HG02798 (cell line): ENCODE data around the gene GRID2.
A peak's percentile ranks its signal among the peaks of the same experiment; 100 is the strongest.

ENCODE experiments used
- ATAC-seq: cut with Tn5 transposase; IDR thresholded peaks from one replicate; pipeline ENCODE4 v1.9.1; 2021; ENCODE audit warnings: mild to moderate bottlenecking; ENCODE audit not compliant: unreplicated experiment, poor library complexity

Gene GRID2

DNA sequence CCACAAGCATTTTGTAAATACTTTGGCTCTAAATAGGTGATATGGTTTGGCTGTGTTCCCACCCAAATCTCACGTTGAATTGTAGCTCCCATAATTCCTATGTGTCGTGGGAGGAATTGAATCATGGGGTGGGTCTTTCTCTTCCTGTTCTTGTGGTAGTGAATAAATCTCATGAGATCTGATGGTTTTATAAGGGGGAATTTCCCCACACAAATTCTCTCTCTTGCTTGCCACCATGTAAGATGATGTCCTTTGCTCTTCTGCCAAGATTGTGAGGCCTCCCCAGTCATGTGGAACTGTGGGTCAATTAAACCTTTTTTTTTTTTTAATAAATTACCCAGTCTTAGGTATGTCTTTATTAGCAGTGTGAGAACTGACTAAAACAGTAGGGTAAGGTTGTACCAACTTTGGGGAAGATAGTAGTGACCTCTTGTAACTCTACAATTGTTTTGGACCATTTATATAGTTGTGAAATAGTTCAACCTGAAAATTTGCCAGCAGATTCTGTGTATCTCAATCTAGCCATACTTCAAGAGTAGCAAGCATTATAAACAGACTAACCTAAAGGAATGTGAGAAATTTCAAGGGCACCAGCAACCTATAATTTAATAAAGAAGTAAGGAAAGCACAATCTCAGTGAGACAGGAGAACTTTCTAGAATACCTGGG is 727.8 kb downstream of the GRID2 start:
- ATAC-seq = no peak

DNA sequence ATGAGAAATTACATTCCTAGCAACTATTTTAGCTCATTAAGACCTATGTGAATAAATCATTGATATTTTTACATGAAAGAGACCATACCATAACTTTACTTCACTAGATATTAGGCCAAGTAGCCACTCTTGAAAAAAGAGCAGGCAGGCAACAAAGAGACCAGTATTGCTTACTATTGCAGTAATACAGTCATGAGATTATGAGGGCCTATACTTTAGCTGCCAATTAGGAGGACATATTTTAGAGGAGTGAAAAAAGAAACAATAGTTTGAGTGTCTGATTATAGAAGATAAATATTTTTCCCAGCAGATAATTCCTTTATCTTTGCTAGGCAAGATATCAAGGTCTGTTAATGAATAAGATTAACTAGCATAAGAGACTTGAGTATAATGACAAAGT is 739.0 kb downstream of the GRID2 start:
- no peak for ATAC-seq

DNA sequence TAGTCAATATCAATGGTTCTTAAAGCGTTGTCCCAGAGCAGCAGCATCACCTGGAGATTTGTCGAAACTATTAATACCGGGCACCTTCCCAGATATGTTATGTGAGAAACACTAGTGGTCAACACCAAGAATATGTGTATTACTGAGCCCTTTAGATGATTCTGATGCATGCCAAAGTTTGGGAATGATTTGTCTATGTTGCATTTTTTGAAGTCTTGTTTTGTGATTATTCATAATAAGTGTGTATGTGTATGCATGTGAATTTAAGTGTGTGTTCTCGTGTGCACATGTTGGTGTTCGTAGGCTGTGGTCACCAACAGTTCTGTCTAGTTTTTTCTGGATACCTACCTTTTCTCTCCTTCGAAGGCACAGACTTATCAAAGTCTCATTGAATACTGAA is 749.4 kb downstream of the GRID2 start:
- no peak for ATAC-seq

DNA sequence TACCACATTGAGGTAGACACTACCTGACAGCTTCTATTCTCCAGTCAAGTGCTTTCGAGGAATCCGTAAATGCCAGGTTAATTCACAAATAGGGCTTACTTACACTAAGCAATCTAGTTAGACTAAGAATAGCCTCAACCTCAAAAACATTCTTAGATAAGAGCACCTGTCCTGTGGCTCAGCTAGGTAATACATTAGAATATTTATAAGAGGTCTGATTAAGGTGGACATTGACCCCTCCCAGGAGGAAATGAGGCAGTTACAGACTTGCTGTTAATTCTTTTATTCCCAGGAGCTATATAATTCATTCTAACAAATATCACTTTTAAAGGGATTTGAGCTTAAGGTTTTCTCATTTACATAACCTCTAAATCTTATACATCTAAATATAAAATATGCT is 758.1 kb downstream of the GRID2 start:
- no peak for ATAC-seq

DNA sequence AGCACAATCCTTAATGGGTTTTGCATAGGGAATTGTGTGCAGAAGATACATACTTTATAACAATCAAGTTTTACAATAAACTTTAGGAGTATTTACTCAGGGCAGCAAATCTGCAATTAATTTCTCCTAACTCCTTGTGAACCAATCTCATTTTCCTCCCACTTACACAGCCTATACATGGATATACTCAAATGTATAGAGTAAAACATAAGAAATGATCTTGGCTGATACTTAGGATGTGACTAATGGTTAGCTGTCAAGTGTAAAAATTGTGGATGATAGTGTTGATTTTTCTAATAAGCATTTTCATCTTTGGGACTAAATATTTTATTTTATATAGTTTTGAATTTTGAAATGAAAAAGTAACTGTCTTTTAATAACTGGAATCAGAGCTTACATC is 759.6 kb downstream of the GRID2 start:
- no peak for ATAC-seq

DNA sequence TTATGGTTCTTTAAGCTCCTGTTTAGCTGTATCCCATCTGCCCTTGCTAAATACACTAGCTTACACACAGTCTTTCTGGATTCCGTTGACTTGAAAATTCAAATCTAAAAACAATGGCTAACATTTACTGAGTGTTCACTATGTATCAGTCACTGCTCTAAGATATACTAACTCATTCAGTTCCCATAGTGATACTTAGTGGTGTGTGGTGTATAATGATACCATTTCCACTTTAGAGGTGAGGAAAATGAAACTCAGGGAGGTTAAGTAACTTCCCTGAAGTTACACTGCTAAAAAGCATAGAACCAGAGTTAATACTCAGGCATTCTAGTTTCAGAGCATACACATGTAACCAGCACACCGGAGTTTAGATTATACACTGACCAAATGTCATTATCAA is 762.0 kb downstream of the GRID2 start:
- no peak for ATAC-seq

DNA sequence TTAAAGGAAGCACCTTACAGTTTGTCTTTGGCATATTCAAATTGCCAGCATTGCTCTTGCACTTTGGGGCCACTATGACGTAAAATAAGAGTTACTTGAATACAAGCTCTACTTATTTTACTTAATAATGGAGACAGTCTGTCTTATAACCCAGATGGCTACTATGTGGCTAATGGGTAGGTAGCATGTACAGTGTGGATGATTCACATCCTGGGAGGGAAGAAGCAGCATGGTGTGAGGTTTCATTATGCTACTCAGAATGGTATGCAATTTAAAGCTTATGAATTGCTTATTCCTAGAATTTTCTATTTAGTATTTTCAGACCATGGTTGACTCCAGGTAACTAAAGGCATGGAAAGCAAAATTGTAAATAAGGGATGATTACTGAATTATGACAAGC is 763.0 kb downstream of the GRID2 start:
- no peak for ATAC-seq

DNA sequence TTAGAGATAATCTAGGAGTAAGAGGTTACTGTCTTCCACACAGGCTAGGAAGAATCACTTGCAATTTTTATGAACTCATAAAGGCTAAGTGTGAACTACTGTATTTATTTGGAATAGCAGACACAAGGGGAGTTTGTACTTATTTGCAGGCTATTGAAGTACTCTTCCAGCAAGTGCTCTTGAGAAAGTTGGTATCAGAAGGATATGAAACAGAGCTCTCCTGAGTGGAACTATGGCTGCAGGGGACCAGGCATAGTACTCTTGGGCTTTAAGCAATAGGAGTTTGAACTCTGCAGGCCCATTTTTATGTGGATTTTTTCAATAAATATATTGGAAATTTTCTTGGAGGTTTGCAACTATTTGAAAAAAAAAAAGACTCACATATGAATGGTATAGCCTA is 768.5 kb downstream of the GRID2 start:
- no peak for ATAC-seq

DNA sequence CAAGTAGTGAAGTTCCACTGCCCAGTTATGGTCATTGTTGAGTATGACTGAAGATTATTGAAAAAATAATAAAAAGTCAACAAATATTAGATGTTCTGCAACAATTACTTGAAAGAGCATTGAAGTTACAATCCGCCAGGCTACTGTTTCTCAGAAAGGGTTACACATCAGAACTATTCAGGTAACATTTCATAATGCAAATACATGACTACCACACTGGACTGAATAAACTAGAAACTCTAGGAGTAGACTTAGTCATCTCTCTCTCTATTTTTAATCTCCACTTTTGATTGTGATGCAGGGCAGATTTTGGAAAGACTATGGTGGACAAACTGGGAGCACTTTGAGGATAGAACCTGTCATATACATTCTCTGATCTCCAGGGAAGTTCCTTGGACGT is 776.5 kb downstream of the GRID2 start:
- no peak for ATAC-seq

DNA sequence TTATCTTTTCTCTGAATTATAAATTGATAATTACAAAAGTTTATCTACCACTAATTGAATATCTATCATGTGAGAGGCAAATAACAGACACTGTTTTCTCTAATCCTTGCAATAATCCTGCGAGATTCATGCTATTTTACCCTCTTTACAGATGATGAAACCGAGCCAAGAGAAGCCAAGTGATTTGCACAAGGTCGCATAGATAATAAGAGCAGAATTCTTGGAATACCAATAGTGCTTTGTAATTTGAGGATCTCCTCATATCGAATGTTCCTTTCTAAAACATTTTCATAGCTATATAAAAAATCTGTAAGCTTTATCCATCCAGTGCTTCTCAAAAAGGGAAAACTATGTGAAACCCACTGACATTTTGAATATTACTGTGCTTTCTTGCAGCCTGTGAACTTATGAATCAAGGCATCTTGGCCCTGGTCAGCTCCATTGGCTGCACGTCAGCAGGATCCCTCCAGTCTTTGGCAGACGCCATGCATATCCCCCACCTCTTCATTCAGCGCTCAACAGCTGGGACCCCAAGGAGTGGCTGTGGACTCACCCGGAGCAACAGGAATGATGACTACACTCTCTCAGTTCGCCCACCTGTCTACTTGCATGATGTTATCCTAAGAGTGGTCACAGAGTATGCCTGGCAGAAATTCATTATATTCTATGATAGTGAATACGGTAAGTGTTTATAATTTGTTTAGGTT is 781.0 kb downstream of the GRID2 start:
- no peak for ATAC-seq

DNA sequence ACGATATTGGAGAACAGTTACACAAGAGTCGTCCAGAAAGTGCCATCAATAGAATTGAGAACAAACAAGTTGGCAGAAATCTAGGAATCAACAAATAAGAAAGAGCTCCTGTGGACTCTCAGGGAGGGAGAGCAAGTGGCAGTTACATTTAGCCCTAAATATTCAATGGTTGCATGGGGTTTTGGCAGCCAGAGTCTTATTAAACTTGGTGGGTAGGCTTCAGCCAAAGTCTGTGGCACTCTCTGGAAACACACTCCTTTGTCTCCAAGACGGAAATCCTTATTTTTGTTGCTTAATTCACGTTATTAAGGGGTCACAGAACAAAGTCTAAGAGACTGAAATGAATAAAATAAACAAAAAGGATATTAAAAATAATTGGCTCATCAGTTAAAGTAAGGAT is 782.6 kb downstream of the GRID2 start:
- no peak for ATAC-seq

DNA sequence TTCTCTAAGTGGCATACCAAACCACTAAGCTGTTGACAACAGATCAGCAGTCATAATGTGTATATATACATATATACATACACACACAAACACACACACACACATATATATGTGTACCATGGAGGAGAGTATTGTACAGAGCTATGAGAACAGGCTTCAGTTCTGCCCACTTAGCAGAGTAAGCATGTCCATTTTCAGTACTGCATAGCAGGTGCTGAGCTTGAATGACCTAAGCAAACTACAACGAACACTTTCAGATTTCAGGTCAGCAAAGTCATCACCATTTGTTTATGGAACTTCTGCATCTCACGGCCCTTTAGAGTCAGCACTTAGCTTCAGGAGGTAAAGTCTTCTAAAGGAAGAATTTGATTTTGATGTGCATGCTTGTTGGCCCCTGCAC is 789.0 kb downstream of the GRID2 start:
- peak; percentile 62 for ATAC-seq

DNA sequence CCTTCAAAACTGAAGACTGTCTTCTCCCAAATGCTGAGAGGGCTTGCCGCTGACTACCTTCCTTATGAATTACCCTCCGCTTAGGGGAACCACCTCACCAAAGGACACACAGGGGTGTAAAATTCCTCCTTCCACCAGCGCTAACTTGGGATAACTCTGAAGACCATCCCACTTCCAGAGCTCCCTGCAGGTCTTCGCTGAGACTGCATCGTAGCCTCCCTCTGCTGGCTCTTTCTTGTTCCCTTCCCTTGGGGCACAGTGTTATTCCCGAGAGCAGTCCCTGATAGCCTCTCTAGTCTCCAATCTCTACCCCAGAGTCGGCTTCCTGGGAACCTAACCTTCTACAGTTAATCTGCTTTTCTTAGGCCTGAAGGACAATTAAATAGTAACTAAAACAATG is 799.3 kb downstream of the GRID2 start:
- ATAC-seq = no peak

DNA sequence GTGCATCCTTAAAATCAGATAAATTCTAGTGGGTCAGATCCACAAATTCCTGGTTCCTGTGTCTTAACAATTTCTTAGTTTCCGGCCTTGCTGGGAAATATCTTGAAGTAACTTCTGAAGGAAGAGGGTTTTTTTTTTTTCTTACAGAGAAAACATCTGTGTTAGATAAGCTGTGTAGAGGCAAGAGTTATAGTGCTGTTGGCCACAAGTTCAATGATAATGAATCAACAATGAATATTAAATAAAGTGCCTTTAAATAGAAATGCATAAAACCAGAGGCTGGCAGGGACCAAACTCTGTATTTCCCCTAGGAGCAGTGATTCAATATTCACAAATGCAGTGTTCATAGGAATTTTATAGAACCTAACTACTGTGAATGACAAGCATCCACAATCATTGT is 812.9 kb downstream of the GRID2 start:
- no peak for ATAC-seq

DNA sequence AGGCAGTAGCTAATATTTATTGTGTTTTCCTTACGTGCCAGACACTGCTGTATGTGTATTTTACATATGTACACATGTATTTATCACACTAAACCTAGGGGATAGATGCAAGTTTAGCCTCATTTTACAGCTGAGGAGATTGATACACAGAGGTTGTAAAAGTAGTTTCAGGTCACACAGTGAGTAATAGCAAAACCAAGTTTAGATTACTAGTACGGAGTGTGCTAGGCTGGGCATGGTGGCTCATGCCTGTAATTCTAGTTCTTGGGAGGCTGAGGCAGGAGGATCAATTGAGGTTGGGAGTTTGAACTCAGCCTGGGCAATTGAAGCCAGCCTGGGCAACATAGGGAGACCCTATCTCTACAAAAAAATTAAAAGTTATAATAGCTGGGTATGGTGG is 823.7 kb downstream of the GRID2 start:
- ATAC-seq = no peak

DNA sequence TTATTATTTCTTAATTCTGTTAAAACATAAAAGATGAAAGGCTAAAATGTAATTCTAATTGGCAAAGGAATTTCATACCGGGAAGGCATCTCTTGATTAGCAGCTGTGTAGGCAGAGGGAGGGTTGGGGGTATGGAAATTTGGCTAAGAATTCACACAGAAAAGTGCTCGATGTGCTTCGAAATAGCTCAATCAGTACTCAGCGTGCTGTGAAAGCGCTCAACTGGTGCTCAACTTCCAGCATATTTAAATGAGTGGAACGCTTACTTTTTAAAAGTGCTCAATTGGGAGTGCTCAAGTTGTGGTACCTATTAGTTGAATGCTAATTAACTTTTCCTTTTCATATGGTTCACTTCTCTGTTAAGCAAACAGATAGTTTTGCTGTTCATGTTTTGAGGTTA is 828.9 kb downstream of the GRID2 start:
- no peak for ATAC-seq

DNA sequence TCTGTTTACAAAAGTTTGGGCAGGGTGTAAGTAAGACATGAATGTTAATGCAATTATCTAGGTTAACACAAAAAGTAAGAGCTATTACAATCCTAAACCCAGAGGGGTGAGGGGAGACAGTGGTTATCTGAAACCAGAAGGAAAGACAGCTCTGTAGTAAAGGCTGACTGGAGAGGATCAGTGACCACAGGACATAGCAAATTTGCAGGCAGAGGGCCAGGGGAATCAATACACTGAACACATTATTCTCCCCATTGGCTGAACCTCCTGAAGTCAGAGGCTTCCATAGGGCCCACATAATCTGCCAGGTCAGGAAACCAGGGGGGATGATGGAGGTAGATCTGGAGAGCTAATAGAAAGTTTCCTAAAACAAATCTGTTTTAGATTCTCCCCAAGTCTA is 835.4 kb downstream of the GRID2 start:
- no peak for ATAC-seq

DNA sequence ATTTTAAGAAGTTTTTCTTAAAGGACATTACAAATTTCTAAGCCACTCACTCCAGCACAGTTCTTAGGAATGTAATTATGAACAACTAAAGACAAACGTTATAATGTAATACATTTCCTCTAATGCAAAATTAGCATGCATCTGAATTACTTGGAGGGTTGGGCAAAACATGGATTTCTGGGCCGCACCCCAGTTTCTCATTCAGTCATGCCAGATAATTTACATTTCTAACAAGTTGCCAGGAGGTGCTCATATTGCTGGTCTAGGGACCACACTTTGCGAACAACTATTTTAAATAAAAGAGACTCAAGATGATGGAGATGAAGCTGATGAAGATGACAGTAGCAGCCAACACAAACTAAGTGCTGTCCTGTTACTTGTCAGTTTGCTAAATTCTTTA is 840.1 kb downstream of the GRID2 start:
- no peak for ATAC-seq

DNA sequence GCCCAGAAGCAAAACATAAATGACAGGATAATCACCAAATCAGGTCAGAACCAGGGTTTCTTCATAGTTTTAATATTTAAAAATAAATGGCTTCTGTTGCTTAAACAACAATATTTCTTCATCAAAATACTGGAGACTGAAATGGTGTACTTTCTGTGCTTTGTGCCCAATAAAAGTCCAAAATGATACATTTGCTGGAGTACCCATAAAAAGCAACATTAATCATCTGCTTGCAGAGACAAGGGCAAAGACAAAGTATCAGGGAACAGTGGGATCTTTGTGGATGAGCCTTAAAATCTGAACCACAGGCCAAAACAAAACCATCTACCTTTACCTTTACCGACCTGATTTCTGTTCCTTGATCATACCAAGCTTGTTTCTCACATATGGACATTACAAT is 840.9 kb downstream of the GRID2 start:
- no peak for ATAC-seq

DNA sequence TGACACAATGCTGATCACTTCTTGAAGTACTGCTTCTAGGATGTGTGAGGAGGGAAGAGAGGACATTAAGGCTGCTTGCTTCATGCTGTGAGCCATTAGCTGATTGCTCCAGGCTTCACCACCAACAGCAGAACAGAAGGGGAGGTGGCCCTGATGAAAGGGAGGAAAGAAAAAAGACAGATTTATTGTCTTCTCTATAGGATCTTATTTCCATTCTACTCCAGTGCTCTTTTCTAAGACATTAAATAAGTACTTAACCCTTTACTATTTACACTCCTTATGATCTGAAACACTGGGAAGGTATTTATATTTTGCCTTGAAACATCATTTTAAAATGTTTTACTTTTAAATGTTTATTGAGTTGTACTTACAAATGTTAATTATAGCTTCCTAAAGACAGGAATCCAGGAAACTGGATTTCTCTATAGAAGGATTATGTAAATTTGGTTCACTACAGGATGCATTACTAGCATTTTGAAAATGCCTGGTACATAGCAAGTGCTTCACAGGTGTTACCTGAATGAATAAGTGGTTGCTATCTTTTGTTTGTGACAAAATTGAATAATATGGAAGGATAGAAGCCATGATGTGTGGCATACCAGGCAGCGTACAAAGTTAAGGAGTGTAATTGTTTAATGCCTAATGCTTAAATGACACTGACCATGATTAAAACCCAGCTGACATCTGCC is 843.9 kb downstream of the GRID2 start:
- no peak for ATAC-seq

DNA sequence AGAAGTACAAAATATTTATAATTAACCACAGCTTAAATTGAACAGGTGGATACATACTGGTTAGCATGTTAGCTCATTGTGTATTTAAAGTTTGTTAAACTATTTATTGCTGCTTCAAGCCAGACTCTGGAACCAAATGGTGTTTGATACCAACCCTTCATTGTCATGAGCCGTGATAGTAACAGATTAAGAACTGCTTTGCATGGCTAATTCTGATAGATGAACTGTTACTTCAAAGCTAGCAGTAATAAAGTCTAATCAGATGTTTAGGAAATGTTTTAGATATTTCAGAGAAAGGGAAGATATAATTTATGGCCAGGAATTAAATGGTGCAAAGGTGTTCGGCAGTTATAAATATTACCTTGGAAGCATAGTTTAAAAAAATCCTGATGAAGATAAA is 848.7 kb downstream of the GRID2 start:
- no peak for ATAC-seq

DNA sequence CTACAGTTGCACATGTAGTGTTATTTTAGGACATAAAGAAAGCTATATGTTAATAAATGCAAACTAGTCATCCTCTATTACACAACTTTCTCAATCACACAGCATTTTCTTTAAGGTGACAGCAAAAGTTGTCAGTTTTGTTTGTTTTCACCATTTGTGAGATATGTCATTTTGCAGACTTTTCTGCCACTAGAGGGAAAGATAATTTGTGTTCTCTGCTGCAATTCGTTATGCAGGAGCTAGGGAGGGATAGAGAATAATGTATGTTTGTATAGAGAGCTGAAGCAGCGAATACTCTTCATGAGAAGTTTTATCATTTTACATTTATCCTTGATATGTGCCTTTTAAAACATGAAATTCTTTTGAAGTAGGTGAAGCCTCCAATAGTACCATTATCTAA is 854.2 kb downstream of the GRID2 start:
- ATAC-seq = peak; percentile 35
